ENCODE results near the gene ENOX1. TPM values are rescaled to one million over a fixed set of nuclear protein-coding genes. Genes with fewer than 3 reads are reported as not detected.

Gene ENOX1
- total and polyA plus RNA-seq, 9 of the 15 experiments (the other 6 are each of a cell fraction or from before 2014, with no cell fraction given) = not detected

DNA sequence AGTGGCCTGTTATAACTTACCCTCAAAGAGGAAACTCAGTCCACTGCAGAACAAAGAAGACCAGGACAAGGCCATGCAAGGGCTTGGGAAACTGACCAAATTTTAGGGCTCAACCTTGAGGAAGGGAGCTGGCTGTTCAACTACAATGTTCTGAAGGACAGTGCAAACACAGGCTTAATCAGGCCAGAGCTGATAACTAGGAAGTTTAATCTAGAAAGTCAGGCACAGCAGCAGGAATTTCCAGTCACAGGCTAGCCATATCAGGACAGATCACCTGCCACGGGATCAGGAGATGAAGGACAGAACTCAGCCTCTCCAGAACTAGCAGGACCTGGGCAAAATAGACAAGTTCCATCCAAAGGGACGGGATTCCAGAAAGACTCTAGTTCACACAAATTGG lies 89.4 kb downstream of the ENOX1 start:
- CTCF ChIA-PET (ENCODE audit: low intra/inter-chr PET ratio) = no interaction called here

DNA sequence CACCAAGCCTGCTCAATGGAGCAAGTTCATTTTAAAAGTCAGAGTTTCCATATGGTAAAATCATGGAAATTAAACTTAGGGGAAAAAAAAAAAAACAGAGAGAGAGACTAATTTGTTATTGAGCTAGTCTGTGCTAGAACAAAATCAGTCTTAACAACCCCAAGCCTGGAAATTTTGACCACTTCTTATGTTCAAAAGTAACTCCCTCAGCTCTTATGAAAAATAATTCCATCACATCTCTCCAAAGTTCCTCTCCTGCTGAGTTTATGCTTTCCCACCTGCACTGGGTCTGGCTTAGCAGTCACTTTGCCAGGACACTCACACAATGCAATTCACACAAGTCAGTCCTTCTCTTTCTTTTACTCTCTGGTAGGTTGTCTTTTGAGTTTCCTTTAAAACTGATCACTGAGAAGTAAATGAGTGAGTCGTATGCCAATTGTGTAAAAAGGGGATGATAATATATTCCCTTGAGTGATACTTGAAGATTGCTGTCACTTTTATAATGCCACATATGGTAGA lies 92.6 kb downstream of the ENOX1 start:
- FAIRE-seq (no peak), DNase-seq (ENCODE audit: extremely low read depth in 1 of 4, low spot score in 3 of 4) (no peak), ATAC-seq (no peak)
- H3K27ac ChIP-seq (ENCODE audit: extremely low read depth, low read depth, low read length) = no peak overlapping the region
- WGBS (ENCODE audit: insufficient coverage, low coverage, missing lambda C conversion rate) = 0% methylated on average over 1 of the region's 1 CpG
- no peak overlapping the region for H3K4me2 ChIP-seq (ENCODE audit: insufficient read depth, low read length)
- H3K36me3 ChIP-seq (ENCODE audit: control insufficient read depth, insufficient read depth, low read length) = no peaks in the 10 kb centered on the region
- BruUV-seq (replicated peaks) = no TSS peak
- ChIA-PET POLR2A (no interaction called here), CTCF (ENCODE audit: low intra/inter-chr PET ratio) (no interaction called here)
- H3K9ac ChIP-seq (ENCODE audit: insufficient read depth in 1 of 2, low read depth in 2 of 2, low read length in 2 of 2) = no peak overlapping the region
- H3K79me2 ChIP-seq (ENCODE audit: control insufficient read depth, insufficient read depth, low read length) = no peaks in the 10 kb centered on the region
- no peaks in the 10 kb centered on the region for H3K9me1 ChIP-seq (ENCODE audit: control insufficient read depth, insufficient read depth, low read length)
- no peaks in the 10 kb centered on the region for H3K27me3 ChIP-seq (ENCODE audit: control insufficient read depth in 2 of 2, insufficient read depth in 2 of 2, low read length in 2 of 2)
- no peaks in the 10 kb centered on the region for H4K20me1 ChIP-seq (replicated peaks; ENCODE audit: control insufficient read depth, insufficient read depth, low read length)
- H3K4me1 ChIP-seq (replicated peaks in 1 of 2; ENCODE audit: control insufficient read depth in 2 of 2, insufficient read depth in 2 of 2, low read length in 2 of 2) = no peaks in the 10 kb centered on the region
- intact Hi-C loops (cut with micrococcal nuclease) = no loop called here
- in situ Hi-C loops (cut with MboI) = no loop called here
- no peaks in the 10 kb centered on the region for H3K9me3 ChIP-seq (replicated peaks; ENCODE audit: control insufficient read depth, insufficient read depth, low read depth, low read length)
- TF ChIP-seq RBM22 (IDR thresholded peaks at IDR 0.05; ENCODE audit: low read depth, low read length, poor library complexity, severe bottlenecking) (no peak), ZFPM2 (CRISPR knock-in tag; IDR thresholded peaks at IDR 0.05) (no peak), SMAD3 (CRISPR knock-in tag; conservative IDR thresholded peaks at IDR 0.05) (no peak), CAMTA2 (CRISPR knock-in tag; conservative IDR thresholded peaks at IDR 0.05) (no peak), SPI1 (IDR thresholded peaks at IDR 0.05; ENCODE audit: borderline replicate concordance, low read depth, low read length) (no peak)
- no peak overlapping the region for H3K4me3 ChIP-seq
- H2AFZ ChIP-seq (ENCODE audit: low read depth, low read length) = no peak overlapping the region

More for the DNA sequence above, 89.4 kb downstream of the ENOX1 start:
- POLR2A ChIA-PET = no interaction called here
- no peak for FAIRE-seq
- Histone ChIP-seq H3K9ac (ENCODE audit: insufficient read depth in 1 of 2, low read depth in 2 of 2, low read length in 2 of 2) (no peak overlapping the region), H2AFZ (ENCODE audit: low read depth, low read length) (no peak overlapping the region), H3K9me3 (replicated peaks; ENCODE audit: control insufficient read depth, insufficient read depth, low read depth, low read length) (no peaks in the 10 kb centered on the region), H3K4me1 (replicated peaks in 1 of 2; ENCODE audit: control insufficient read depth in 2 of 2, insufficient read depth in 2 of 2, low read length in 2 of 2) (no peaks in the 10 kb centered on the region), H4K20me1 (replicated peaks; ENCODE audit: control insufficient read depth, insufficient read depth, low read length) (no peaks in the 10 kb centered on the region), H3K9me1 (ENCODE audit: control insufficient read depth, insufficient read depth, low read length) (no peaks in the 10 kb centered on the region), H3K4me3 (no peak overlapping the region), H3K27ac (ENCODE audit: extremely low read depth, low read depth, low read length) (no peak overlapping the region), H3K4me2 (ENCODE audit: insufficient read depth, low read length) (no peak overlapping the region), H3K27me3 (ENCODE audit: control insufficient read depth in 2 of 2, insufficient read depth in 2 of 2, low read length in 2 of 2) (no peaks in the 10 kb centered on the region), H3K79me2 (ENCODE audit: control insufficient read depth, insufficient read depth, low read length) (no peaks in the 10 kb centered on the region), H3K36me3 (ENCODE audit: control insufficient read depth, insufficient read depth, low read length) (no peaks in the 10 kb centered on the region)
- 0% methylated on average over 2 of the region's 2 CpGs for WGBS (ENCODE audit: insufficient coverage, low coverage, missing lambda C conversion rate)
- BruUV-seq (replicated peaks) = no TSS peak
- DNase-seq (ENCODE audit: extremely low read depth in 1 of 4, low spot score in 3 of 4) = no peak
- TF ChIP-seq ASH1L (IDR thresholded peaks at IDR 0.05; ENCODE audit: borderline replicate concordance, low read depth, partially characterized antibody) (no peak), GABPB1 (CRISPR knock-in tag; IDR thresholded peaks at IDR 0.05) (no peak), POLR3G (IDR thresholded peaks at IDR 0.05; ENCODE audit: extremely low read depth, insufficient read length, insufficient replicate concordance) (no peak)
- in situ Hi-C loops (cut with MboI) (no loop called here), intact Hi-C loops (cut with micrococcal nuclease) (no loop called here)
- no peak for ATAC-seq
